Posterior vena cava (tissue), 2 donors: ENCODE data around the gene RARS1. TPM values are rescaled to one million over a fixed set of nuclear protein-coding genes. Genes with fewer than 3 reads are reported as not detected.
"Not testable (repeated sequence)": the region's sequence is repeated elsewhere in the genome, so short reads cannot be mapped to it uniquely, and the experiment has no call there.

Experiments
- DNase-seq: peaks from one replicate; pipeline ENCODE4 v3.0.0-alpha.2; 2020; ENCODE audit warnings: low spot score
- intact Hi-C, 2 donors: fragments of 100-400 bp; cut with DNase I; formaldehyde crosslinking; loops; one replicate each; pipeline versions ENCODE4 v1.14.1 to v1.14.2; 2022 to 2023
- total RNA-seq, 2 donors: library from RNA; stranded (reverse); fragmentation: NEBNext Ultra II Directional; extraction: Animal tissue kit (Norgen Biotek cat#: 25700); gene quantifications; one replicate each; pipeline ENCODE4 v1.2.1, GENCODE V29; 2021
- donor health status: DM: yes; HTN: yes; CAD: no.
- donor health status: DM: yes; HTN: yes; CAD: no.

The RARS1 gene
- total RNA-seq, 2 donors from 2014 or later = 55.9 to 67.6 TPM

DNA sequence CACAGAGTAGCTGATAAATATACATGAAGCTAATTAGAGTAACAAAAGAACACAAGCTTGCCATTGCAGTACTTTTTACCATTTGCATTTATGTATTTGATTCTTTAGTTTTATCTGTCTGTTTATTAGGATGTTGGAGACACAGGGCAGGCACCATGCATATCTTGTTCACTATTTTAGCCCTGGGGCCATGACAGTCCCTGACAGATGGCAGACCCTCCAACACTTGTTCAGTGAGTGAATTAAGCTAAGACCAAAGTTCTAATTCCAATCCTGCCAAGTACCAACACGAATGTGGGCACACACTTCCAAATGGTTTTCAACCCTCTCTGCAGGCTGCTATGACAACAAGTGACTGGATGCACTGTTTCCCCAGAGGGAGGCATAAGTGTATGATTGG is 12.0 kb upstream of the RARS1 start:
- intact Hi-C loops = no loop called here
- no peak for DNase-seq

DNA sequence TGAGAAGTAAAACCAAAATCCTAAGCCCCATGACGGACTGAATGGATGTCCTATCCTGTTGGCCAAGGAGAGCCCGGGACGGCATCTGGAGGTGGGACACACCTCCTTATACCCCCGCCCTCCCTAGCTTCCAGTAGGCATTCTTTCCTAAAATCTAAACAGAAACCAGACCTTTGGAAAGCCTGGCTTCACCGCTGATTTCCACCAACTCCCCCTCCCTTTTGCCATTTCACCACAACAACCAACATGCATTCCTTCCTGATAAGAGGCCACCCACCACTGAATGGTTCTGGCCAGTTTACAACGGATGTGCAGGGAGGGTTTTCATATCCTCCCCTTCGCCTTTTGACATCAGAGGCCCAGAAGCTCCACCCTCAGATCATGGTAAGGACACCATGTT is 9.2 kb upstream of the RARS1 start:
- intact Hi-C loops = no loop called here
- DNase-seq = no peak

DNA sequence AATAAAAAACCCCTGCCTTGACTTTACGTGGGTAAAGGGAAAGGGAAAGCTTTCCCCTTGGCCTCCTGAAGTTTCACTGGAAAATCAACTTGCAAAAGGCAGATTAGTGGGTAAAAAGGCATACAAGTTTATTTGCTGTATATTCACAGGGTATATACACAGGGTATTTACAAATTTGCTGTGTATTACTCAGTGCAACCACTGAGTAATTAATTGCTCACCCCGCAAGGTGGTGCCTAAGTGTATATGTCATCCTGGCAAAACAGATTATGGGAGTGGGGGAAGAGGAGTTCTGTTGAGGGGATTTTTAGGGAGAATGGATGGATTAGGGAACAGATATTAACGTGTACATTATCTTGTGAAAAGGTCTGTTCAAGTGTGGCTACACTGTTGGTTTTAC is 7.1 kb upstream of the RARS1 start:
- intact Hi-C loops = no loop called here
- no peak for DNase-seq

DNA sequence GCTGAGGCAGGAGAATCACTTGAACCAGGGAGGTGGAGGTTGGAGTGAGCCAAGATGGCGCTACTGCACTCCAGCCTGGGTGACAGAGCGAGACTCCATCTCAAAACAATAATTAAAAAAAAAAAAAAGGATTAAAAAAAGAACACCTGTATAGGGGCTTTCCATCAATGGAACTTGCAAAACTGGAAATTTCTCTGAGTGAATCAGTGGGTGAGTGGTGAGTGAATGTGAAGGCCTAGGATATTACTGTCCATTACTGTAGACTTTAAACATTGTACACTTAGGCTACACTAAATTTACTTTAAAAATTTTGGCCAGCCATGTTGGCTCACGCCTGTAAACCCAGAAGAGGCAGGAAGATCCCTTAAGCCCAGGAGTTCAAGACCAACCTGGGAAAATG is 5.7 kb upstream of the RARS1 start:
- no peak for DNase-seq
- intact Hi-C loops = no loop called here

DNA sequence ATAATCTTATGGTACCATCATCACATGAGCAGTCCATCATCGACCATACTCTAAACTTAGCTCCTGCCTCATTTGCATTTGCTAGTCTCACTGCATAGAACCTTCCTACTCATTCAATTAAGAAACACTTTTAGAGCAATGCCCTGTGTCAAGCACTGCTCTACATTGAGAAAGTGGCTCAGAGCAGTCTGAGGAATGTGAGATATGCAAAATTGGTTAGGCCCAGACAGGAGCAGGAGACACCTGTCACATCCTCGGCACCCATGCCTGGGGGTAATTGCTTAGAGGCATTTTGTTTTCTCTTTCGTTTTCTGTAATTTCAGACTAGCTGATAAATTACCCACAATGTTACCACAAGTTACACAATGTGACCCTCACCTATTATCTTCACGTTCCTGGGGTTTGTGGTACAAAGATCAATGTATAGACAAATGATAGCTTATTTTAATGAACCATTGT is 4.9 kb upstream of the RARS1 start:
- no peak for DNase-seq
- intact Hi-C loops = no loop called here

DNA sequence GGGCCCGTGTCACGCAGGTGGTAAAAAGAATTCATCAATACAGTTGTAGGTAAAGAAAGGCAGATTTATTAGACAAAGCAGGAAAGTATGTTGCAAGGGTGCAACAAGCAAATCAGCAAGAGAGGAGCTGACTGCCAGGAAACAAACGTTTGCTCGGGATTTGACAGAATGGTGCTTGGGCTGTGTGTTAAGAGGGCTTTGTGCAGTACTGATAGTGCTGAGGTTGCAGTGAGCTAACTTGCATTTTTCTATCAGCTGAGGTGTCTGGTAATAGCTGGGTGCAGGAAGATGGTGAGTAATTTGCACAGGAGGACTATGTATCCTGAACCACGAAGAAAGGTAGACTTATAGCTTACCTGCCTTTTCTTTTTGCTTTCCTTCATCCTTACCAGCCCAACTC is 3.9 kb upstream of the RARS1 start:
- no peak for DNase-seq

DNA sequence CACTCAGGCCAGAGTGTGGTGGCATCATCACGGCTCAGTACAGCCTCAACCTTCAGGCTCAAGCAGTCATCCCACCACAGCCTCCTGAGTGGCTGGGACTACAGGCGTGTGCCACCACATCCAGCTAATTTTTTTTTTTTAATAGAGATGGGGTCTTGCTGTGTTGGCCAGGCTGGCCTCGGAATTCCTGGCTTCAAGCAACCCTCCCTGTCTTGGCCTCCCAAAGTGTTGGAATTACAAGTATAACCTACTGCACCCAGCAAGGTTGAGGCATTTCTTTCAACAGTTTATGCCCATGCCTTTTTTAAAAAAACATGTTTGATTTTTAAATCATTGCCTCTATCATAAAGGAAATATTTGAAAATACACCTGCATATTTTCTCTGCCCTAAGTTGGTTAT is 2.8 kb downstream of the RARS1 start:
- DNase-seq = no peak
- intact Hi-C loops = no loop called here

More for the DNA sequence above, 3.9 kb upstream of the RARS1 start:
- intact Hi-C loops = no loop called here

DNA sequence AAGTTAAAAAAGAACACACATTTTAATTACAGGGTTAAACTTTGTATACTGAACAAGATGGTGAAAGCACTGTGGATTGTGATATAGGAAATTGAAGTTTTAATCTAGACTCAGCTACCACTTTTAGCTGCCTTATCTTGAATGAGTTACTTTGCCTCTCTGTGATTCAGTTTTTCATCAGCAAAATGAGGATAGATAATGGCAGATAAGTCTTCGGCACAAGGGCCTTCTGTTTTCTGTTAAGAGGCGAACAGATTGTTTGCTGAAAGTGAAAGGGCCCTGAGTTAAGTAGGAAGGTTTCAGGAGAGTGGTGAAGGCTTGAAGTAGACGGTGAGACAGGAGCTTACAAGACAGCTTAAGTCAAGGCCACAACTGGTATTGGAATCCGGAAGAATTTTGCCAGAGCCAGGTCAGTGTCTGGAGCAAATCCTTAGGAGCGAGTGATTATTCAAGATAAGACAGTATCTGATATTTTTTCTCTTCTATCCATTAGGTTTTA is 7.8 kb downstream of the RARS1 start:
- intact Hi-C loops = no loop called here

DNA sequence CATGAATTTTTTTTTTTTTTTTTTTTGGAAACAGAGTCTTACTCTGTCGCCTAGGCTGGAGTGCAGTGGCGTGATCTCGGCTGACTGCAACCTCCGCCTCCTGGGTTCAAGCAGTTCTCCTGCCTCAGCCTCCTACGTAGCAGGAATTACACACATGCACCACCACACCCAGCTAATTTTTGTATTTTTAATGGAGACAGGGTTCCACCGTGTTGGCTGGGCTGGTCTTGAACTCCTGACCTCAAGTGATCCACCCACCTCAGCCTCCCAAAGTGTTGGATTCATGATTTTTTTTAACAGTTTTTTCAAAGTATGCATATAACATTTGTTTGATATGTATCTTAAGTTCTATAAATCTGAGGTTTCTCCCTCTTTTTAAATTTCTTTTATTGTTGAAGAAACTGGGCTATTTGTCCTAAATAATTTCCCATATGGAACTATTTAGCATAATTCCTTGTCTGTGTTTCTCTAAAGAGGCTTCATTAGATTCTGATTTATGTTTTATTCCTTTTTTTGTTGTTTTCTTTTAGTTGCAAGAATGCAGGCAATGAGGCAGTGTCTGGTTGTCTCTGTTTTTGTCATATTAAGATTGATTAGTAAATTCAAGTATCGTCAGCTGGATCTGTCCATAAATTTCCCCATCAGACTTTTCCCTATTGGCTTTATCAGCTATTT is 16.4 kb downstream of the RARS1 start:
- no peak for DNase-seq
- intact Hi-C loops = no loop called here

More for the DNA sequence above, 7.8 kb downstream of the RARS1 start:
- no peak for DNase-seq

DNA sequence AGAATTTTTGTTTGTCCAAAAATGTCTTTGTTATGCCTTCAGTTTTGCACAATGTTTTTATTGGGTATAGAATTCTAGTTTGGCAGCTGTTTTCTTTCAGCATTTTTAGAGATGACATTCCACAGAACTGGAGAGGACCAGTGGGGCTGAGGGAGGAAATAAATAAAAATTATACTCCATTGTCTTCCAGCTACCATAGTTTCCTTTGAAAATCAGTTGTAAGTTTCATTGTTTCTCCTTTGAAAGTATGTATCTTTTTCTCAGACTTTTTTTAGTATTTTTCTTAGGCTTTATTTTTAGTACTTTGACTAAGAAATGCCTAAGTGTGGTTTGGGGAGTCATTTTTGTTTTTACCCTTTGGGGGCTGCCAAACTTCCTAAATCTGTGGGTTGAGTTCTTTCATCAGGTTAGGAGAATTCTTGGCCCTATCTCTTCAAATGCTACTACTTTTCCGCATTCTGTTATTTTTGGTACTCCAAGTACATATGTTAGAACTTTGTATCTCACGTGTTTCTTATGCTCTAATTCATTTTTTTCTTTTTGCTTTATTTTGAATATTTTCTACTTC is 27.7 kb downstream of the RARS1 start:
- DNase-seq = no peak
- intact Hi-C loops = no loop called here

DNA sequence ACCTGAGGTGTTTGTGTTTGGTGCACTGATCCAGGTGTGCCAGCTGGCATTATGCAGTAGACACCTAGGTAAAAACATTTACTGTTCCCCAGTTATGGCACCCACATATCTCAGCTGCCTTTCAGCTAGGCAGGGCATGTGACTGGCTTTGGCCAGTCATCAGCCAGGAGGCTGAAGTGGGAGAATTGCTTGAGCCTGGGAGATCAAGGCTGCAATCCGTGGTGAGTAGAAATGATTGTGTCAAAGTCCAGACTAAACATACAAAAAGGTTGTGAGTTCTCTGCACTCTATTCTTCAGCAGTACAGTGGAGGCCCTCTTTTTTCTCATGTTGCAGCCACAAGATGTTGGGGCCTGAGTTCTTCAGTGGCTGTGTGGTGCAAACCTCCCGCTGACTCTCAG is 39.6 kb downstream of the RARS1 start:
- DNase-seq = no peak
- intact Hi-C loops = no loop called here

DNA sequence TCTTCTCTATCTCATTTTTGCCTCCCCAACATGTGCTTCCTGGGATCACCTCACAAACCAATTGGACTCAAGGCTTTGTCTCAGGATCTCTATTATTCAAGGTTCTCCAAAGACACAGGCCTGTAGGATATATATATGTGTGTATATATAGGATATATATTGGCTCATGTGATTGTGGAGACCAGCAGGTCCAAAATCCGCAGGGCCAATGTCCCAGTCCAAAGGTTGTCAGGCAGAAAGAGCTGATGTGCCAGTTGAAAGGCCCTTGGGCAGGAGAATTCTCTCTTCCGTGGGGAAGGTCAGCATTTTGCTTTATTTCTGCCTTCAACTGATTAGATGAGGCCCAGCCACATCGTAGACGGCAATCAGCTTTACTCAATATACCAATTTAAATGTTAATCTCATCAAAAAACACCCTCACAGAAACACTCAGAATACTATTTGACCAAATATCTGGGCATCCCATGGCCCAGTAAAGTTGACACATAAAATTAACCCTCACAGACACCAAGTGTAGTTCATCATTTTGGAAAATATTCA is 41.6 kb downstream of the RARS1 start:
- intact Hi-C loops = no loop called here
- no peak for DNase-seq

DNA sequence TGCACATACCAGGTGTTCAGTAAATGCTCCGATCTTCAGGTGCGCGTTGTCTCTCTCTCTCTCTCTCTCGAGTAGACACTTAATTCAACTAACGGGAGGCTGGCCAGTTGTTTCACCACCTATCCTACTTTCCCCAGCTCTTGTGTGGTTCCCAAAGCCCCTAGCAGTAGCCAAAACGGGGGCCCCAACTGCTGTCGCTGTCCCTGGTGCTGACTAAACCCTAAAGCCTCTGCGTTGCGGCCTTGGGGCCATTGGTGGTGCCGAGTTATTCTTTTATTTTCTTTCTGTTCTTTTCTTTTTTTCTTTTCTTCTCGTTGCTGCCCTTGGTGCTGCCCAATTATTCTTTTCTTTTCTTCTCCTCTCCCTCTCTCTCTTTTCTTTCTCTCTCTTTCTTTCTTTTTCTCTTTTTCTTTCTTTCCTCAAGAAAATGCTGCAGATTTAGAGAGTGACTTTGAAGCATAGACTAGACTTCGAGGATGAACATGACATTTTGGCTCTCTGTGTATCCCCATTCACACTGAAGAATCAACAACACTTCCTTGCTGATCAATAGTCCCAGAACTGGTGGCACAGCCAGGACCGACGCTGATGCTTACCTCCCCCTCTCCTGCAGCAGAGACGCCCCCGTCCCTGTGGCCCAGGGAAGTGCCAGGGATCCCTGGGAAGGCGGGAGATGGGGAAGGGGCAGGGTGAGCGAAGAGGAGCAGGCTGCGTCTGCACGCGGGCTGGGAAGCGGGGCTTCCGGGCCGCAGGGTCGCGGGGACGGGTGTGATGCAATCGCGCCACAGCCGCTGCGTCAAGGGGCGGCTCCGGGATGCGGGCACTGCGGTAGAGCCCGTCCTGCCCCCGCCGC is 42.5 kb downstream of the RARS1 start, which contains the start of gene FBLL1:
FBLL1 (plus strand) TSS at position 785 of the 853 bp plus-strand sequence. CDS start 200 bp downstream, outside the sequence.
- no peak for DNase-seq
- intact Hi-C loops = no loop called here

DNA sequence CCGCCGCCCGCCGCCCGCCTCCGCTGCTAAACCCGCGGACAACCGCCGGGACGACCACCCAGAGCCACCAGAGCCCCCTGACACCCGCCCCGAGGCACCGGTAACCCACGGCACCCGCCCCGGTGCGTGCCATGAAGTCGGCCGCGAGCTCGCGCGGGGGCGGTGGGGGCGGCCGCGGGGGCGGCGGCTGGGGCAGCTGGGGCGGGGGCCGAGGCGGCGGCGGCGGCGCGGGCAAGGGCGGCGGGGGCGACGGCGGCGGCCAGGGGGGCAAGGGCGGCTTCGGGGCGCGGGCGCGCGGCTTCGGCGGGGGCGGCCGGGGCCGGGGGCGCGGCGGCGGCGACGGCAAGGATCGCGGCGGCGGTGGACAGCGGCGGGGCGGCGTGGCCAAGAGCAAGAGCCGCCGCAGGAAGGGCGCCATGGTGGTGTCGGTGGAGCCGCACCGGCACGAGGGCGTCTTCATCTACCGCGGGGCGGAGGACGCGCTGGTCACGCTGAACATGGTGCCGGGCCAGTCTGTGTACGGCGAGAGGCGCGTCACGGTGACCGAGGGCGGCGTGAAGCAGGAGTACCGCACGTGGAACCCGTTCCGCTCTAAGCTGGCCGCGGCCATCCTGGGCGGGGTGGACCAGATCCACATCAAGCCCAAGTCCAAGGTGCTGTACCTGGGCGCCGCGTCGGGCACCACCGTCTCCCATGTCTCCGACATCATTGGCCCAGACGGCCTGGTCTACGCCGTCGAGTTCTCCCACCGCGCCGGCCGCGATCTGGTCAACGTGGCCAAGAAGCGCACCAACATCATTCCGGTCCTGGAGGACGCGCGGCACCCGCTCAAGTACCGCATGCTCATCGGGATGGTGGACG is 43.3 kb downstream of the RARS1 start:
- intact Hi-C loops = no loop called here
- no peak for DNase-seq

DNA sequence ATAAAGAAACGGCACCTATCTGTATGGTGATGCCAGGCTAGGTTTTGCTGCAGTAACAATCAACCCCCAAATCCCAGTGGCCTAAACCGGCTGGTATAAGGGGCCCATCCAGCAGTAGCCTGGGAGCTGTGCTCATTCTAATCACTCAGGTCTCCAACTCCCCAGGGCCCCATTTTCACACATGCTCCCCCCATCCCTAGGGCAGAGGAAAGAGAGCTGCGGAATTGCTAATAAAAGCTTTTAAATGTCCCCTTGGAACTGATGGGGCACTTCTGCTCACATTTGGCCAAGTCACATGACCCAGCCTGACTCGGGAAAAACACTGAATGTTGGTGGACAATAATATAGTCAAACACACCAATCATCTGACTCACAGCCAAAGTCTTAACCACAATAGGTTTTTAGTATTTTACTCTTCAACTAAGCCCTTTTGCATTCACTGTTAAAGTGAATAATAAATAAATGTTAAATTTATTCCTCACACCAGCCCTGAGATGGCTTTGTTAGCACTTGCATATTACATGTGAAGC is 44.4 kb downstream of the RARS1 start:
- intact Hi-C loops = no loop called here
- DNase-seq = no peak

DNA sequence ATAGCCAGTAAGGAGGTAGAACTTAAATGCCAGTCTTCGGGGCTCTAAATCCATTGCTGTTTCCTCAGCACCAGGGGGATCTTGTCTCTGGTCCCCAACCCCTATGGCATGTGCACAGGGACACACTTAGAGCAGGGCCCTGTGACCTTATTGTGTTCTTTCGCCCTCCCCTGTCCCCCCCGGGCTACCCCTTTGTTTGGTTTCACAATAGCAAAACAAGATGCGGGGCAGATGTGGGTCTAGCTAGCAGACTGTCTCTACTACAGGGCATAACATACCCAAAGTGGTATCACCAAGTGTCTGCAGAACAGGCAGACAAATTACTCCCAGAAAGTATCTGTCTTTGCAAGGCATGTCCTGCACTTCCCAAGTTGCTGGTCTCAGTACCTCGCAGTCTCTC is 44.9 kb downstream of the RARS1 start:
- no peak for DNase-seq
- intact Hi-C loops = no loop called here

DNA sequence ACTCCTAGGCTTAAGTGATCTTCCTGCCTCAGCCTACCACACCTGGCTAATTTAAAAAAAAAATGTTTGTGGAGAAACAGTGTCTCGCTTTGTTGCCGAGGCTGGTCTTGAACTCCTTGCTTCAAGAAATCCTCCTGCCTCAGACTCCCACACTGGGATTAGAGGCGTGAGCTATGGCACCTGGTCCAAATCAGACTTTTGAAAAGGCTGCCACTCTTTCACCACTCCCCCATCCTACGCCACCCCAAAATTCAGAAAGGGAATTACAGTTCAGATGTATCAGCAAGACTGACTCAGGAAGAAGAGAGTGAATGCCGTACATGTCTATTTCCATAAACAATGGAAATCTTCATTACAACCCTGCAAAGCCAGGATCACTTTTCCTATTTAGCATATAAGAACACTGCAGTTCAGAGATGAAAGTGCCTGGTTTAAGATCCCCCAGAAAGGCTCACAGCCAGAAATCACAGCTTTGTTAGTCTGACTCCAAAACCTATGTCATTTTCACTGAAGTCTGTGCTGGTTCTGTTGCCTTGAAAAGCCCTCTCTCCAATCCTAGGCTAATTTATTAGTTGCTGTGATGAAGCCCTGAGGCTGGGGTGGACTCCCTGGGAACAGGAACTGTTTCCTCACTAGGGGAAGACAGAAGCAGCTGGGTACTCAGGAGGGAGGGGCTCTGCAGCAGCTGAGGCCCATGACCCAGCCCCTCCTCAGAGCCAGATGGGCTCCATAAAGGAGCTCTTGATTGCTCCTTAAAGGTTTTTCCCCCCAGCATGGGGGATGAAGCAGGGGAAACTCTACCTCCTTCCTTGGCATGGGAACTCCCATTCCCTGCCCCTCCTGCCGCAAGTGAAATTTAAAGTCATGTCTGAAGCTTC is 46.0 kb downstream of the RARS1 start:
- DNase-seq = no peak
- intact Hi-C loops = no loop called here

DNA sequence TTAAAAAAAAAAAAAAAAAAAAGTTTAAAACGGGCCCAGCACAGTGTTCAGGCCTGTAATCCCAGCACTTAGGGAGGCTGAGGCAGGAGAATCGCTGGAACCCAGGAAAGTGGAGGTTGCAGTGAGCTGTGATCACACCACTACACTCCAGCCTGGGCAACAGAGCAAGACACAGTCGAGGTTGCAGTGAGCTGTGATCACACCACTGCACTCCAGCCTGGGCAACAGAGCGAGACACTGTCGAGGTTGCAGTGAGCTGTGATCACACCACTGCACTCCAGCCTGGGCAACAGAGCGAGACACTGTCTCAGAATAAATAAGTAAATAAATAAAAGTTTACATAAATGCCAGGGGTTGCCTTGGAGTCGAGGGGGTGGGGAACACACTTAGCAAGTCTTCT is 48.1 kb downstream of the RARS1 start:
- DNase-seq = not testable (repeated sequence)

More for the DNA sequence above, 48.1 kb downstream of the RARS1 start:
- intact Hi-C loops = not testable (repeated sequence)
